Measurements from ENCODE around the gene ZCCHC17.

ZCCHC17 gene

DNA sequence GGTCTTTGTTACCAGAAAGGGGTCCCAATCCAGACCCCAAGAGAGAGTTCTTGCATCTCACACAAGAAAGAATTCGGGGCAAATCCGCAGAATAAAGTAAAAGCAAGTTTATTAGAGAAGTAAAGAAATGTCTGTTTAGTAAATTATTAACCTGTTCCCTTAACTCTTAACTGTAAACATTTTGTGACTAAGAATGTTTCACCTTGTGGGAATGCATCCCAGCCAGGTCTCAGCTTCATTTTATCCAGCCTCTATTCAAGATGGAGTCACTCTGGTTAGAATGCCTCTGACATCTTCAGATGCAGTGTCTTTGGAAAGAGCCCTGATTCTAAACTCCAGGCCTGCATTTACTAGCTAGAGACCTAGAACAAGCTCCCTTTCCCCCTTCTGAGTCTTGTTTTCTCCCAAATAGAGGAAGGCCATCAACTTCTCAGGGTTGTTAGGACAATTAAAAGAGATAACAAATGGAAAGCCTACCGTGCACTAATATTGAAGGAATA is 80.6 kb downstream of the ZCCHC17 start:
- Histone ChIP-seq H3K79me2 (ENCODE audit: low read length) (no peaks in the 10 kb centered on the region), H3K27me3 (replicated peaks; ENCODE audit: insufficient read depth, low read length) (no peaks in the 10 kb centered on the region), H3F3A (ENCODE audit: insufficient read depth, low read length) (no peaks in the 10 kb centered on the region), H4K20me1 (ENCODE audit: insufficient read depth, low read length) (no peaks in the 10 kb centered on the region), H2AFZ (ENCODE audit: low read length) (no peak overlapping the region), H3K4me3 (ENCODE audit: low read length) (no peak overlapping the region), H3K4me2 (ENCODE audit: low read depth, low read length) (no peak overlapping the region), H3K27ac (ENCODE audit: low read length) (no peak overlapping the region), H3K9me3 (replicated peaks; ENCODE audit: insufficient read depth, low read length) (no peaks in the 10 kb centered on the region), H3K36me3 (replicated peaks; ENCODE audit: insufficient read depth, low read length) (no peaks in the 10 kb centered on the region), H3K9me2 (replicated peaks; ENCODE audit: insufficient read depth, low read length) (no peaks in the 10 kb centered on the region), H3K4me1 (ENCODE audit: low read length) (no peaks in the 10 kb centered on the region), H3K9ac (ENCODE audit: low read length) (no peak overlapping the region)
- TF ChIP-seq, protein P1, sequence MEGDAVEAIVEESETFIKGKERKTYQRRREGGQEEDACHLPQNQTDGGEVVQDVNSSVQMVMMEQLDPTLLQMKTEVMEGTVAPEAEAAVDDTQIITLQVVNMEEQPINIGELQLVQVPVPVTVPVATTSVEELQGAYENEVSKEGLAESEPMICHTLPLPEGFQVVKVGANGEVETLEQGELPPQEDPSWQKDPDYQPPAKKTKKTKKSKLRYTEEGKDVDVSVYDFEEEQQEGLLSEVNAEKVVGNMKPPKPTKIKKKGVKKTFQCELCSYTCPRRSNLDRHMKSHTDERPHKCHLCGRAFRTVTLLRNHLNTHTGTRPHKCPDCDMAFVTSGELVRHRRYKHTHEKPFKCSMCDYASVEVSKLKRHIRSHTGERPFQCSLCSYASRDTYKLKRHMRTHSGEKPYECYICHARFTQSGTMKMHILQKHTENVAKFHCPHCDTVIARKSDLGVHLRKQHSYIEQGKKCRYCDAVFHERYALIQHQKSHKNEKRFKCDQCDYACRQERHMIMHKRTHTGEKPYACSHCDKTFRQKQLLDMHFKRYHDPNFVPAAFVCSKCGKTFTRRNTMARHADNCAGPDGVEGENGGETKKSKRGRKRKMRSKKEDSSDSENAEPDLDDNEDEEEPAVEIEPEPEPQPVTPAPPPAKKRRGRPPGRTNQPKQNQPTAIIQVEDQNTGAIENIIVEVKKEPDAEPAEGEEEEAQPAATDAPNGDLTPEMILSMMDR (IDR thresholded peaks at IDR 0.05; ENCODE audit: low read length) = no peak
- TF ChIP-seq EZH2 (optimal IDR thresholded peaks at IDR 0.05; ENCODE audit: low read depth, low read length) (no peak), EZH2phosphoT487 (IDR thresholded peaks at IDR 0.05; ENCODE audit: low read length) (no peak)
- DNase-seq = no peak

DNA sequence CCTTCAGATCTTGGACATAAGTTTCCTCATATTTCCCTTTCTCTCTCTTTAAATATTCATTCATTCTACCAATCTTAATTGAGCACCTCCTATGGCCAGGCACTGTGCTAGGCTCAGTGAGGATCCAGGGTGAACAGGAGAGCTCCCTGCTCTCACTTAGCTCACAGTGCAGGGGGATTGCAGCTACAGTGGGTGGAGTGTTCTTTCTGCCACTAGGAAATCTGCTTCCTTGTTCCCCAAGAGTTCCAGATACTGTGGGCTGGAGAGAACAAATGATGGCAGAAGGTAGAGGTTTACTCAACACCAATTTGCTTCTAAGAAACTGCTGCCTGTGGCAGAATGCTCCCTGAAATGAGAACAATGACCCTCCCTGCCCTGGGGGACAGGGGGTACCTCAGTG is 81.2 kb downstream of the ZCCHC17 start:
- no peaks in the 10 kb centered on the region for H3F3A ChIP-seq (ENCODE audit: insufficient read depth, low read length)
- H4K20me1 ChIP-seq (ENCODE audit: insufficient read depth, low read length) = no peaks in the 10 kb centered on the region
- no peaks in the 10 kb centered on the region for H3K36me3 ChIP-seq (replicated peaks; ENCODE audit: insufficient read depth, low read length)
- TF ChIP-seq, protein P1 (IDR thresholded peaks at IDR 0.05; ENCODE audit: low read length) = no peak
- no peak for TF ChIP-seq EZH2 (optimal IDR thresholded peaks at IDR 0.05; ENCODE audit: low read depth, low read length)
- TF ChIP-seq EZH2phosphoT487 (IDR thresholded peaks at IDR 0.05; ENCODE audit: low read length) = no peak
- no peak overlapping the region for H2AFZ ChIP-seq (ENCODE audit: low read length)
- H3K9me3 ChIP-seq (replicated peaks; ENCODE audit: insufficient read depth, low read length) = no peaks in the 10 kb centered on the region
- no peaks in the 10 kb centered on the region for H3K4me1 ChIP-seq (ENCODE audit: low read length)
- H3K4me2 ChIP-seq (ENCODE audit: low read depth, low read length) = no peak overlapping the region
- no peaks in the 10 kb centered on the region for H3K27me3 ChIP-seq (replicated peaks; ENCODE audit: insufficient read depth, low read length)
- no peak overlapping the region for H3K4me3 ChIP-seq (ENCODE audit: low read length)
- H3K27ac ChIP-seq (ENCODE audit: low read length) = no peak overlapping the region
- H3K9me2 ChIP-seq (replicated peaks; ENCODE audit: insufficient read depth, low read length) = no peaks in the 10 kb centered on the region
- no peak for DNase-seq
- H3K79me2 ChIP-seq (ENCODE audit: low read length) = no peaks in the 10 kb centered on the region
- no peak overlapping the region for H3K9ac ChIP-seq (ENCODE audit: low read length)

DNA sequence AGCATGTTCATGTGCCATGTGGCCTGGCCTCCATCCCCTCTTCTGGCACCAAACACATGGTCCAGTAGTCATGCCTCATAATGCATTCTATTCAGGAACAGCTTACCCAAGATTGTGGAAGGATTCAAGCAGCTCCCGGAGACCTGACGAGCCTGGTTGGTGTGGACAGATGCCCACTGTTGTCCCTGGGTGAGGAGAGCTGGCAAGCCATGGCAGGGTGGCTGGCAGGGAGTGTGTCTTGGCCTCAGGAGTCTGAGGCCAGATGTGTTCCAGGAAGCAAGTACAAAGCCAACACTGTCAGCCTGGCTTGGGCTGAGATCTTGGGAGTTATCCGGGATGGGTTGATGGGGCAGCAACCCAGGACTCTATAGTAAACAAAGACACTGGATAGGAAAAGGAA is 83.3 kb downstream of the ZCCHC17 start:
- H3K4me2 ChIP-seq (ENCODE audit: low read depth, low read length) = no peak overlapping the region
- no peaks in the 10 kb centered on the region for H3K9me3 ChIP-seq (replicated peaks; ENCODE audit: insufficient read depth, low read length)
- no peak overlapping the region for H3K4me3 ChIP-seq (ENCODE audit: low read length)
- no peaks in the 10 kb centered on the region for H4K20me1 ChIP-seq (ENCODE audit: insufficient read depth, low read length)
- TF ChIP-seq, protein P1 (IDR thresholded peaks at IDR 0.05; ENCODE audit: low read length) = no peak
- TF ChIP-seq EZH2phosphoT487 (IDR thresholded peaks at IDR 0.05; ENCODE audit: low read length) (no peak), EZH2 (optimal IDR thresholded peaks at IDR 0.05; ENCODE audit: low read depth, low read length) (no peak)
- no peak for DNase-seq
- H3K27ac ChIP-seq (ENCODE audit: low read length) = no peak overlapping the region
- H2AFZ ChIP-seq (ENCODE audit: low read length) = no peak overlapping the region
- H3K9ac ChIP-seq (ENCODE audit: low read length) = no peak overlapping the region
- H3F3A ChIP-seq (ENCODE audit: insufficient read depth, low read length) = no peaks in the 10 kb centered on the region
- H3K36me3 ChIP-seq (replicated peaks; ENCODE audit: insufficient read depth, low read length) = no peaks in the 10 kb centered on the region
- no peaks in the 10 kb centered on the region for H3K4me1 ChIP-seq (ENCODE audit: low read length)
- no peaks in the 10 kb centered on the region for H3K9me2 ChIP-seq (replicated peaks; ENCODE audit: insufficient read depth, low read length)
- no peaks in the 10 kb centered on the region for H3K79me2 ChIP-seq (ENCODE audit: low read length)
- H3K27me3 ChIP-seq (replicated peaks; ENCODE audit: insufficient read depth, low read length) = no peaks in the 10 kb centered on the region

Data from MM.1S (cell line).